Smooth muscle cell (in vitro differentiated cells): ENCODE results near the gene SETD5. TPM values are rescaled to one million over a fixed set of nuclear protein-coding genes. Genes with fewer than 3 reads are reported as not detected.

Source experiments
- DNase-seq: peaks from one replicate; lab custom pipeline; 2025; ENCODE audit not compliant: unreplicated experiment; lab: John Stamatoyannopoulos, UW
- H2AFZ ChIP-seq: fragments of 200-600 bp; sonication (generic); 2 replicates; pipeline ENCODE4 v1.6.0; 2016; ENCODE audit warnings: antibody characterized with exemption, low read depth, mild to moderate bottlenecking
- H3F3A ChIP-seq: fragments of 200-600 bp; sonication (generic); 2 replicates; pipeline ENCODE4 v1.6.0; 2017; ENCODE audit warnings: antibody characterized with exemption, low read depth
- H3K27ac ChIP-seq: fragments of 200-600 bp; sonication (generic); 2 replicates; pipeline ENCODE4 v1.5.1; 2016; ENCODE audit warnings: low read depth, mild to moderate bottlenecking
- H3K27me3 ChIP-seq: fragments of 200-600 bp; sonication (generic); 2 replicates; pipeline ENCODE4 v1.6.1; 2016; ENCODE audit warnings: low read depth, mild to moderate bottlenecking
- H3K36me3 ChIP-seq: fragments of 200-600 bp; sonication (generic); 2 replicates; pipeline ENCODE4 v1.5.1; 2016; ENCODE audit warnings: low read depth
- H3K4me1 ChIP-seq: fragments of 200-600 bp; sonication (generic); 2 replicates; pipeline ENCODE4 v1.5.1; 2016; ENCODE audit warnings: low read depth
- H3K4me2 ChIP-seq: fragments of 200-600 bp; sonication (generic); 2 replicates; pipeline ENCODE4 v1.6.0; 2016; ENCODE audit warnings: mild to moderate bottlenecking
- H3K4me3 ChIP-seq: fragments of 200-600 bp; sonication (generic); 2 replicates; pipeline ENCODE4 v1.5.1; 2016; ENCODE audit warnings: mild to moderate bottlenecking
- H3K79me2 ChIP-seq: fragments of 200-600 bp; sonication (generic); 2 replicates; pipeline ENCODE4 v1.6.0; 2016; ENCODE audit warnings: low read depth, mild to moderate bottlenecking
- H3K9ac ChIP-seq: fragments of 200-600 bp; sonication (generic); 2 replicates; pipeline ENCODE4 v1.6.0; 2016; ENCODE audit warnings: low read depth
- H3K9me3 ChIP-seq: fragments of 200-600 bp; sonication (generic); replicated peaks from 2 replicates; pipeline ENCODE4 v1.5.1; 2016; ENCODE audit warnings: low read depth
- H4K20me1 ChIP-seq: fragments of 200-600 bp; sonication (generic); 2 replicates; pipeline ENCODE4 v1.6.0; 2016; ENCODE audit warnings: low read depth
- CTCF ChIP-seq: fragments of 200-600 bp; sonication (generic); IDR thresholded peaks from 2 replicates; pipeline ENCODE4 v1.5.1; 2017; ENCODE audit warnings: borderline replicate concordance, mild to moderate bottlenecking, antibody characterized with exemption; ENCODE audit not compliant: insufficient read depth, poor library complexity, severe bottlenecking
- WGBS: methylation state at CpG from one replicate; pipeline ENCODE4 v1.1.7; 2016; ENCODE audit warnings: low lambda C conversion rate; 5-methylcytosine and 5-hydroxymethylcytosine counted together
- polyA plus RNA-seq: library from polyadenylated mRNA; unstranded; fragments of >200 nt; fragmentation: Nextera tagmentation; extraction: Ambion mirVana; gene quantifications from 2 replicates; pipeline ENCODE4 v1.2.1, GENCODE V29; 2016
- total RNA-seq: library from RNA; depleted of rRNA; stranded (reverse); fragments of >200 nt; gene quantifications from 2 replicates; pipeline ENCODE4 v1.2.3, GENCODE V29; 2014

SETD5 gene
- total and polyA plus RNA-seq, 2 experiments from 2014 or later = 122 to 134 TPM

DNA sequence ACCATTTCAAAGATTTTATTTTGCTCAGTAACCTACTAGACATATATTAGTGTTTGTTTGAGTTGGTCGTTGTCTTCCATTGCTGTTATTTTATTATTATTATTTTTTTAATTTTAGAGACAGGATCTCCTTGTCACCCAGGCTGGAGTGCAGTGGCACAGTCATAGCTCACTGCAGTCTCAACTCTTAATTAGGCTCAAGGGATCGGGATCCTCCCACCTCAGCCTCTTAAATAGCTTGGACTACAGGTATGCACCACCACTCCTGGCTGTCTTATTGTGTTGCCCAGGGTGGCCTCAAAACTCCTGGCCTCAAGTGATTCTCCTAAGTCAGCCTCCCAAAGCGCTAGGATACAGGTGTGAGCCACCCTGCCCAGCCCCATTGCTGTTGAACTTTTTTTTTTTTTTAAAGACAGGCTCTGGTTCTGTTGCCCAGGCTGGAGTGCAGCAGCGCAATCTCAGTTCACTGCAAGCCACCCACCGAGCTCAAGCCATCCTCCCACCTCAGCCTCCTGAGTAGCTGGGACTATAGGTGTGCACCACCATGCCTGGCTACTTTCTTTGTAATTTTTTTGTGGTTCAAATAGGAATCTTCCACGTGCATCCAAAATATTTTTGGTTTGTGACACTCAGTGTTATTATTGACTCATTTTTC is 18.2 kb downstream of the SETD5 start:
- Histone ChIP-seq H4K20me1 (peaks cover 100% of the 10 kb centered on the region), H3K27me3 (no peaks in the 10 kb centered on the region), H3K4me3 (no peak overlapping the region), H3K9ac (no peak overlapping the region), H2AFZ (no peak overlapping the region), H3F3A (peaks cover 38% of the 10 kb centered on the region), H3K4me1 (peaks cover 8% of the 10 kb centered on the region), H3K79me2 (peaks cover 100% of the 10 kb centered on the region), H3K36me3 (no peaks in the 10 kb centered on the region), H3K4me2 (peak overlapping the region; percentile 51), H3K9me3 (no peaks in the 10 kb centered on the region), H3K27ac (peak overlapping the region; percentile 53)
- TF ChIP-seq CTCF = no peak
- 88% methylated on average over 6 of the region's 6 CpGs for WGBS
- DNase-seq = no peak

DNA sequence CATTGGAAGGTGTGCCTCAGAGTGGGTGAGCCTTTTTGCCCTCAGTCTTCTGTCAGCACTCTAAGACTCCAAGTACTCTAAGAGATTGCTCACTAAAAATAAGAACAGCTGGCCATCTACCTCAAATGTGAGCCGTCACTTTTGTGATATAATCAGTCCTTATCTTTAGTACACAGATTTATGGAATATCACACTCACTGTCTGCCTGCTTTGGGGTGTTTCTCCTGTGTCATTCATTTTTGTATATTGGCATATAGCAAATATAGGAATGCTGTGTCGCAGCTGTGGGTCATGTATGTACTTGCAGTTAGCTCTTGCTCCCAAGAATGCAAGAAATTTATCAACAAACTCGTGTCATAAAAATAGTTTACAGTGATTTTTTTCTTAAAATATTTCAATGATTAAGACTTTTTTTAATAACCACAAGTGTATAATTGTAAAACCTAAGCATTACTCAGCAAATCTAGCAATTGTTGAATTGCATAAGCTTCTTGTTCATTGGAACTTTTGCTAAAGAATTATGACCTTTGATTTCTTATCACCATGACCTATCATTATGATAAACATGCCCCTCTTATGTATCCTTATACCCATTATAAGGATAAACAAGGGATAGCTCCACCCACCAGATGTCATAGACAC is 18.8 kb downstream of the SETD5 start:
- DNase-seq = no peak
- Histone ChIP-seq H3K27ac (peak overlapping the region; percentile 53), H3K4me2 (peak overlapping the region; percentile 51)

GRCh38 chr3:9420850-9421549 is 23.6 kb downstream of the SETD5 start:
- Histone ChIP-seq H3F3A (peaks cover 69% of the 10 kb centered on the region), H3K27ac (peak overlapping the region; percentile 92), H2AFZ (no peak overlapping the region), H4K20me1 (peaks cover 100% of the 10 kb centered on the region), H3K36me3 (no peaks in the 10 kb centered on the region), H3K27me3 (no peaks in the 10 kb centered on the region), H3K4me2 (peak overlapping the region; percentile 78), H3K4me1 (peaks cover 37% of the 10 kb centered on the region), H3K9me3 (no peaks in the 10 kb centered on the region), H3K4me3 (no peak overlapping the region), H3K9ac (no peak overlapping the region), H3K79me2 (peaks cover 100% of the 10 kb centered on the region)
- DNase-seq = no peak
- TF ChIP-seq CTCF = no peak
- WGBS = 87% methylated on average over 2 of the region's 2 CpGs

More for the DNA sequence above, 18.8 kb downstream of the SETD5 start:
- no peaks in the 10 kb centered on the region for H3K27me3 ChIP-seq
- no peak overlapping the region for H3K4me3 ChIP-seq
- peaks cover 100% of the 10 kb centered on the region for H4K20me1 ChIP-seq
- peaks cover 100% of the 10 kb centered on the region for H3K79me2 ChIP-seq
- peaks cover 11% of the 10 kb centered on the region for H3K4me1 ChIP-seq
- H3K9ac ChIP-seq = no peak overlapping the region
- H2AFZ ChIP-seq = no peak overlapping the region
- no peaks in the 10 kb centered on the region for H3K36me3 ChIP-seq
- no peak for TF ChIP-seq CTCF
- H3K9me3 ChIP-seq = no peaks in the 10 kb centered on the region
- WGBS = 56% methylated on average over 3 of the region's 3 CpGs
- H3F3A ChIP-seq = peaks cover 44% of the 10 kb centered on the region
